ENCODE data around the gene BBX. TPM values are rescaled to one million over a fixed set of nuclear protein-coding genes. Genes with fewer than 3 reads are reported as not detected.

BBX gene
- total and polyA plus RNA-seq, 2 of the 13 experiments (the other 11 are each of a cell fraction or from before 2014, with no cell fraction given) = 13.7 to 23.2 TPM

GRCh38 chr3:107675233-107675900 lies 152.6 kb downstream of the BBX start:
- Histone ChIP-seq H3K4me3 (replicated peaks in 1 of 3; ENCODE audit: insufficient read depth in 1 of 3, low read depth in 2 of 3, low read length in 3 of 3) (no peak overlapping the region), H3K36me3 (replicated peaks in 1 of 2; ENCODE audit: control insufficient read depth in 1 of 2, insufficient read depth in 2 of 2, low read length in 2 of 2) (no peaks in the 10 kb centered on the region), H3K9me3 (ENCODE audit: low read length) (peaks cover 5% of the 10 kb centered on the region; the same call in 1 of the 2 replicates), H3K27ac (ENCODE audit: extremely low read length, insufficient read depth, low read length) (no peak overlapping the region), H3K27me3 (ENCODE audit: control insufficient read depth in 1 of 2, insufficient read depth in 2 of 2, low read length in 2 of 2) (no peaks in the 10 kb centered on the region), H3K4me2 (ENCODE audit: low read depth, low read length) (no peak overlapping the region), H3K4me1 (ENCODE audit: insufficient read depth, low read length) (peaks cover 24% of the 10 kb centered on the region), H3K9ac (ENCODE audit: insufficient read depth, low read depth, low read length) (no peak overlapping the region), H3K79me2 (ENCODE audit: insufficient read depth, low read length) (no peaks in the 10 kb centered on the region), H4K20me1 (ENCODE audit: insufficient read depth, low read length) (no peaks in the 10 kb centered on the region), H2AFZ (ENCODE audit: low read length) (no peak overlapping the region)
- ChIA-PET CTCF (ENCODE audit: low intra/inter-chr PET ratio, low total read pairs) (interaction anchor here (1.7 to 4.8 kb wide), 2 partner anchors 66 to 77 kb away, joined by 12 to 34 read pairs; no protein-coding TSS in a partner anchor), POLR2A (no interaction called here)
- in situ Hi-C loops (cut with HindIII; ENCODE audit: extremely low pct_ligation_motif_present, low pct_unique_long_range_greater_than_20kb) = loop anchor here (5.0 kb wide), 1 partner anchor 67 kb away; no protein-coding TSS in a partner anchor
- FAIRE-seq (no peak), DNase-seq (ENCODE audit: low spot score) (no peak), ATAC-seq (no peak)
- 94% methylated on average over 6 of the region's 6 CpGs for WGBS (ENCODE audit: low lambda C conversion rate)
- BruUV-seq (replicated peaks) = no TSS peak
- no peak for TF ChIP-seq EEA1 (CRISPR knock-in tag; IDR thresholded peaks at IDR 0.05; ENCODE audit: borderline replicate concordance)
- no peak for TF ChIP-seq ZNF501 (CRISPR knock-in tag; IDR thresholded peaks at IDR 0.05)
- TF ChIP-seq SRSF4 (IDR thresholded peaks at IDR 0.05; ENCODE audit: low read depth, low read length, poor library complexity, severe bottlenecking) = no peak
- TF ChIP-seq RAD51 (IDR thresholded peaks at IDR 0.05; ENCODE audit: borderline replicate concordance) = no peak
- TF ChIP-seq ZNF205 (CRISPR knock-in tag; IDR thresholded peaks at IDR 0.05) = no peak
- TF ChIP-seq NFYC (CRISPR knock-in tag; IDR thresholded peaks at IDR 0.05) = no peak
- no peak for TF ChIP-seq ZFP90 (CRISPR knock-in tag; IDR thresholded peaks at IDR 0.05; ENCODE audit: borderline replicate concordance)
- TF ChIP-seq ZBTB8A (CRISPR knock-in tag; IDR thresholded peaks at IDR 0.05; ENCODE audit: borderline replicate concordance, low read depth) = no peak
- TF ChIP-seq ZNF282 (IDR thresholded peaks at IDR 0.05; ENCODE audit: partially characterized antibody) = no peak
- intact Hi-C loops (cut with micrococcal nuclease; ENCODE audit: unreplicated experiment) = no loop called here
